NCI-H82 treated with DMSO at 0.1 percent for 48 hours (cell line): ENCODE results near the gene SLC16A2.
"Not testable (repeated sequence)": the region's sequence is repeated elsewhere in the genome, so short reads cannot be mapped to it uniquely, and the experiment has no call there.

Experiments used
- DNase-seq: peaks from one replicate; lab custom pipeline; 2025; ENCODE audit not compliant: unreplicated experiment; lab: John Stamatoyannopoulos, UW

The SLC16A2 gene

DNA sequence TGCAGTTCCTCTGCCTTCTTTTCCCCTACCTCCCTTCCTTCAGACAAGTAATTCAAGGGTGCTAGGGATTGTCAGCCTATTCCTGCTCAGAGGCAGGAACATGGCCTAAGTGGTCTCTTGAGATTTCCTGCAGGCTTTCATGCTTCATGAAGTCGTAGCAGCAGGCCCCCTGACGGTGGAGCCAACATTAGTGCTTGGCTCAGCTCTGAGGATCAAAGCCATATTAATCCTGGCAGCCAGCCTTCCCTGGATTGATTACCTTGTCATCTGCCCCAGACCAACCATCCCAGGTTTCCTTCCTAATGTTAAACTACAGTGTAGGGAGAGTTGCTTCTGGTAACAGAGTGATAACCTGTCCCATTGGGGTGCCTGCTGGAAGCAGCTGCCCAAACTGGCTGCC, 84.1 kb downstream of the SLC16A2 start:
- DNase-seq = peak; percentile 34

DNA sequence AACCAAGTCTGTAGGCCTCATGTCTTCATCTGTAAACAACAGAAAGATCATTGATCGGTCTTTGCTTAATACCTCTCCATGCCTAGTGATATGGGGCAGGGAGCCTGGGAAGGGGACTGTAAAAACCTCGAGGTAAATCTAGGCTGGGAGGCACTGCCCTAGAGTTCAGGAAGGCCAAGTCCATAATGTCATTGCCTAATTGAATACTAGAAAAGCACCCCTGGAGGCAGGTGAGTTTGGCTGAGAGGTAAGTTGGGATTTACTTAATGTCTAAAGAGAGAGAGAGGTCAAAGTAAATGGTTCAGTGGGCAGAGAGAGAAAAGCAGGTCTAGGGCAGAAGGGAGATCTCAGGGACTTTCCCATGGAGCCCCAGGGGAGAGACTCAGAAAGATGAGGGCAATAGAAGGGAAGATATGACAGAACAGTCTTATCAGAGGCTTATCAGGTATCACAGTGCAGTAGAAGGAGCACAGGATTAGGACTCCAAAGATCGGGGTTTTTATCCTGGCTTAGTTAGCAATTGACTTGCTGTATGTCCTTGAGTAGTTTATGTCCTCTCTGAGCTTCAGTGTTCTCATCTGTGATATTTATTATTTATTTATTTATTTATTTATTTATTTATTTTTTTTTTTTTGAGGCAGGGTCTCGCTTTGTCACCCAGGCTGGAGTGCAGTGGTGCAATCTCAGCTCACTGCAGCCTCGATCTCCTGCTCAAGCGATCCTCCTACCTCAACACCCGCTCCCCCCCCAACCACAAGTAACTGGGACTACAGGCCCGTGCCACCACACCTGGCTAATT, 85.2 kb downstream of the SLC16A2 start:
- no peak for DNase-seq

DNA sequence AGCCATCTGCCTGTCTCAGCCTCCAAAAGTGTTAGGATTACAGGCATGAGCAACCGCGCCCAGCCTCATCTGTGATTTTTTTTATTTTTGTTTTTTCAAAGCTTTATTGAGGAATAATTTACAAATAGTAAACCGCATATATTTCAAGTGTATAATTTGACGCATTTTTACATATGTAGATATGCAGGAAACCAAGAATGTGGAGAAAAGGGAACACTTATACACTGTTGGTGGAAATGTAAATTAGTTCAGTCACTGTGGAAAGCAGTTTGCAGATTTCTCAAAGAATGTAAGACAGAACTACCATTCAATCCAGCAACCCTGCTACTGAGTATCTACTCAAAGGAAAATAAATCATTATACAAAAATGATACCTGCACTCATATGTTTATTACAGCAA, 85.9 kb downstream of the SLC16A2 start:
- no peak for DNase-seq

DNA sequence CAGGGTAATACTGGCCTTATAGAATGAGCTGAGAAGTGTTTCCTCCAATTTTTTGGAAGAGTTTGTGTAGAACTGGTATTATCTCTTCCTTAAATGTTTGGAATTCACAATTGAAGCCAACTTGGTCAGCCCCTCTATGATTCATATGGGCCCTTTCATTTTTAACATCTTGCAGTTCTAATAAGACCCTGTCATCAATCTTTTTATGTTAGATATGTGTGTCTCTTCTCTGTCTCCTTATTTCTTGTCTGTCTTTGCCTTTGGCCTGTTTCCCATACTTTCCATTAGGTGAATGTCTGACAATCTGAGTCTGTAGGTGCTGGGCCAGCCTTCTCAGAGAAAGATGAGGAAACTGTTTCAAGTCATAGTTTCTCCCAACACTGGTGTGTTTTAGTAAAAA, 88.7 kb downstream of the SLC16A2 start:
- no peak for DNase-seq

DNA sequence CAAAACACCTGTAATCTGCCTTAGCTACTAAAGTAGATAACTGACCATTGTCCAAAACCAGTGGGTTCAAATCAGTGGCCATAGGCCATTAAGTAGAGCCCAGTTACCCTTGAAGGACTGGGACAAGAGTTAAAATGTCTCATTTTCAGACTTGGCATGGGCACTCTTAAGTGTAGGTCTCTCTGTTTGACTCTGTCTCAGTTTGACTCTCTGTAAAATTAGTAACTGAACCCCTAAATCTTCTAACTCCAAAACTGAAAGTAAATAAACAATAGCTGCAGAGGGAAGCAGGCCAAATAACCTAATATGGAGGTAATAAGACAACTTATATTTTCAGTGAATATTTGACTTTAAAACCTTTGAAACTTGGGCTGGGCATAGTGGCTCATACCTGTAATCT, 89.1 kb downstream of the SLC16A2 start:
- no peak for DNase-seq

DNA sequence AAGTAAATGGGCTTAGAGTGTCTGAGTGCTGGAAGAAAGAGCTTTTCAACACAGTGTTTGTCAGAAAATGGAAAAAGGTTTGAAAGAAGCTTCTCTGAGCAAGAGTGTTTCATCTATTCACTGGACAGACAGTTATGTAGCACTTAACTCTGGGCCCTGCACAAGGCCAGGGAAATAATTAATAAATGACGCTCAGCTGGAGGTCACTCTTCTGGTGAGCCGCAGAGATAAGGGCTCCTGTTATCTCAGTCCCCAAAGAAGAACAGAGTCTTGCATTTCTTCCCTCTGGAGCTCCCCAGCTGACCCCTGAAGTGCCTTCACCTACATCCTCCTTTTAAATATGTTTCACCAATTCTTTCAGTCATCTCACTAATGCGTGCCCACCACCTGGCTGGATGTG, 90.4 kb downstream of the SLC16A2 start:
- DNase-seq = no peak

DNA sequence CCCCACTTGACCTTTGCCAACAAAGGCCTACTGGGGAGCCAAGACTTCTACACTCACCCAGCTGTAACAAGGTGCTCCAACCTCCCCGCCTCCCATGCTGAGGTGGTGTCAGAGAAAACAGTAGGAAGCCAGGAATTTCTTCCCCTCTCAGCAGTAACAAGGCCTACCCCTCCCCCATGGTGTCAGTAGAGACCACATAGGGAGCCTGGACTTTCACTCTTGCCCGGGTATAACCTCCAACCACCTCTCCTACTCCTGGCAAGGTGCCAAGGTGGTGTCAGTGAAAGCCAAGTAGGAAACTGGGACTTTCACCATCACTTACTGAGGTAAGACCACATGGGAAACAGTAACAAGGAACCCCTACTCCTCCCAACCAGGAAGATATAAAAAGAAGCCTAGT, 93.1 kb downstream of the SLC16A2 start:
- no peak for DNase-seq

DNA sequence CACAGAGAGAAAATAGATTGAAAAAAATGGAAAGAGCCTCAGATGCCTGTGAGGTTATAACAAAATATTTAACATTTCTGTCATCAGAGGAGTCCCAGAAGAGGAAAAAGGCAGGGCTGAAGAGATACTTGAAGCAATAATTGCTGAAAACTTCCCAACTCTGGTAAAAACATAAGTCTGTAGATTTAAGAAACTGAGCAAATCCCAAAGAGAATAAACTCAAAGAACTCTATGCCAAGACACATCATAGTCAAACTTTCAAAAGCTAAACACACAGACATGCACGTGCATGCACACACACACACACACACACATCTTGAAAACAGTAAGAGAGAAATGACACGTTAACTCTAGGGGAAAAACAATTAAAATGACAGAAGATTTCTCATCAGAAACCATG, 94.1 kb downstream of the SLC16A2 start:
- no peak for DNase-seq

DNA sequence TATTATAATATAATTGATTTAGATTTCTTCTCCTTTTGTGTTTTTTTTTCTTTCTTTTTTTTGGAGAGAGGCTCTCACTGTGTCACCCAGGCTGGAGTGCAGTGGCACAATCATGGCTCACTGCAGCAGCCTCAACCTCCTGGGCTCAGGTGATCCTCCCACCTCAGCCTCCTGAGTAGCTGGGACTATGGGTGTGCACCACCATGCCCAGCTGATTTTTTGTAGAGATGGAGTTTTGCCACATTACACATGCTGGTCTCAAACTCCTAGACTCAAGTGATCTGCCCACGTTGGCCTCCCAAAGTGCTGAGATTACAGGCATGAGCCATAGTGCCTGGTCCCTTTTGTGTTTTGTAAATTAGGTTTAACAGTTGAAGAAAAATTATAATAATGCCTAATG, 94.7 kb downstream of the SLC16A2 start:
- DNase-seq = not testable (repeated sequence)

DNA sequence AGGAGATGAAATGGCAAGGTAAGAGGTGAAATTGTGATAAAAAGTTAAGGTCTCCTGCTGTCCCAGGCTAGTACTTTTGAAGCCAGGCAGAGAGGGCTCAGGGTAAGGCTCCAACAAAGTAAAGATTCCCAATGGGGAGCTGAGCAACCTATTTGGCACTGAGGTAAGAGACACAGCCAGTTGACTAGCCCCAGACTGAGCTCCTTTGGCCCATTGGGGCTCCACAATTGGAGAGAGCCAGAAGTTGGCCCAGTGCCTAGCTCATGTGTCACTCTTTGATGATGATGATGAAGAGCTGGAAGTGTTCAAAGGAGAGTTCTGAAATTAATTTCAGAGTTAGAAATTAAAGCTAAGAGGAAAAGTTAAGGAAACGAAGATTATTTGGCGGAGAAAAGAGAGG, 98.6 kb downstream of the SLC16A2 start:
- no peak for DNase-seq

DNA sequence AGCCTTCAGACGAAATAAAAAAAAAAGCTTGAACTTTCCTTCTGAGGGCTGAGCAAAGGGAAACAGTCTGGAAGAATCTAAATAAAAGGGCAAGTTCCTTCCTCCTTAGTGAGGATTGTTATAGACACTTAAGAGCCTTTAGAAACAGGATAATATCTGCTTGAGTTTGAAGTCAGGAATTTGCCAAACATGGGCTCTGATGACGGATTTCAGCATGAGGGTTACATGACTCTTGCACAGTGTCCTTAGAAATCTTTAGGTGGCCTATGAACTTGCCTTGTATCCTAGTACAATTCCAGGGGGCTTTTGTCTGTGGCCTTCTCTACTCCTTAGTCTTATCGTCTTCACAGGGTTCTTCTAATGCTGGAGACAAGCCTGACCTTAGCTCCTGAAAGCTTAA, 99.0 kb downstream of the SLC16A2 start:
- DNase-seq = no peak

DNA sequence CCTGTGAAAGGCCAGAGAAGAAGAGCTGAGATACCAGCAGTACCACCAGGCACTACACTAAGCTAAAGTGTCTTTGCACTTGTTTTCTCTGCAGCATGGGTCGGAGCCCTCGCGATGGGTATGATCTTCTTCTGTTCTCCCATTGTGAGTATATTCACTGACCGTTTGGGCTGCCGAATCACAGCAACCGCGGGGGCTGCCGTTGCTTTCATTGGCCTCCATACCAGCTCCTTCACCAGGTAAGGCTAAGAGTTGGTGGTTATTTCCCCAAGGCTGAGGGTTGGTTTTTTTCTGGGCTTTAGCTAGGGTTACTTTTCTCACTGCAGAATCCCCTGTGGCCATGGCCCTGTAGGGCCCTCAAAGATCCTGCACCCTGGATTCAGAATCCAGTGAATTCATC, 99.6 kb downstream of the SLC16A2 start:
- DNase-seq = no peak

DNA sequence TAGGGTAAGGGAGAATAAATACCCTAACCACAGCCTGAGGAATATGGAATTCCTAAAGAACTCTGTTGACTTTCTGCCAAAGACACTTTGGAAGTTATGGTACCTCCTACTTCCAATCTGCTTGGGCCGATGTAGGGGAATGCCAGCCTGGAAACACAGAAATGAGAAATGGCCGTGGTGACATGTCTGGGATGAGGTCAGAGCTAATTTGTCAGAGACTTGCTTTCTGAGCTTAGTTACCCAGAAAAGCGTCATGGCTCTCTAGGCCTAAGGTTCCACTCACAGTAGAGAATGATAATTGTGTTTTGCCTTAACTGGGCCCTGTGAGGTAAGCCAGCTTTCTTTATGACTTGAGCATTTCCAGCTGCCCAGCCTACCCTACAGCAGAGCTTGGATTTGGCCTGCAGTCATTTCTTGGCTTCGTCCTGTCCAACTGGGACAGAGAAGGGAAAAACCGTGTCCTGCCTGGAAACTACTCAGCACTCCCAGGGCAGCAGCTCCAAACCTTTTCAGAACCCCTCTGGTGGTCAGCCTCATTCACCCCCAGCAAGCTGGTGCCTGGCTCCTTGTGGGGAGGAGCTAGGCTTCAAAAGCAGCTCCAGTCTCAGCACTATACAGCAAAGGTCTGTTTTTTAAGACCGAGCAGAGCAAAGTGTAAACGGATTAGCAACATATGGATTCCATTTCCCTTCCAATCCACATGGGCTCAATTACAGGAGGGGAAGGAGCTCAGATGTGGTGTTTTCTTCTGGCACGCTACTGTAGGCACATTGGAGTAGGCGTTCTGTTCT, 100.9 kb downstream of the SLC16A2 start:
- peak; percentile 24 for DNase-seq

DNA sequence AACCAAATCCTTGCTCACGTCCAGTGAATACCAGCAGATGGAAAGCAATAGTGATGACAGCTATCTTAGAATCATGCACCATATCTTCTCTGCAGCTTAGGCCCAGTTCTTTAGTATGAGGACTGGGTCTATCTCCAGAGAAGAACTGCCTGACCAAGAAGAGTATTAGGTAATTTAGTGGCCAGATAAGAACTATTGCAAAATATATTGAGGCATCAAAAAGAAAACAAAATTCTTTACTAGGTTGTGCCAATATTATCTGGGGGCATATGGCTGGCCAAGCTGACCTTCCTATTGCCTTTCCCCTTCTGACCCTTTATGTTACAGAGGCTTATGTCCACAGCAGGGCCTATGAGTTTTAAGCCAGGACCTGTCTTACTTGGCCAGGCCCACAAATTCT, 101.9 kb downstream of the SLC16A2 start:
- no peak for DNase-seq

DNA sequence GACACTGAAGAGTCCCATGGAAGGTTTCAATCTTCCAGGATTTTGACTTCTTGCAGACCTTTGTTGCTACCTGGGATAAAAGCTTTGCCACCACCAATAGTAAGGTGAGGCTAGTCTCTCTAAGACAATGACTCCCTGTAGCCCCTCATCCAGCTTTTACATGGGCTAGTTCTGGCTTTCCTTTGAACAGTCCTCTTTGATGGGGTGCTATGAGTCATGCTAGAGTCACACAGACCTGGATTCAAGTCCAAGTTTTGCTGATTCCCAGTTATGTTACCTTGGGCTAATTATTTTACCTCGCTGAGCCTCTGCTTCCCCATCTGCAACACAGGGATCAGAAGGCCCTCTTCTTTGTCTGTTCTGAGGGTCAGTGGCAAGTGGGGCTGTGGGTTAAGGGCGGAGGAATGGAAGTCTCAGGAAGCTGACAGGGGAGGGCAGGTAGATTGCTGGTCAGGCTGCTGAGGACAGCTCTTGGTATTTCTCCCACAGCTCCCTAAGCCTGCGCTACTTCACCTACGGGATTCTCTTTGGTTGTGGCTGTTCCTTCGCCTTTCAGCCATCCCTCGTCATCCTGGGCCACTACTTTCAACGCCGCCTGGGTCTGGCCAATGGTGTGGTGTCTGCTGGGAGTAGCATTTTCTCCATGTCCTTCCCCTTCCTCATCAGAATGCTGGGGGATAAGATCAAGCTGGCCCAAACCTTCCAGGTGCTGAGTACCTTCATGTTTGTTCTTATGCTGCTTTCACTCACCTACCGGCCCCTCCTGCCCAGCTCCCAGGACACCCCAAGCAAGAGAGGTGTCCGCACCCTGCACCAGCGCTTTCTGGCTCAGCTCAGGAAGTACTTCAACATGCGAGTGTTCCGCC, 102.8 kb downstream of the SLC16A2 start:
- no peak for DNase-seq

DNA sequence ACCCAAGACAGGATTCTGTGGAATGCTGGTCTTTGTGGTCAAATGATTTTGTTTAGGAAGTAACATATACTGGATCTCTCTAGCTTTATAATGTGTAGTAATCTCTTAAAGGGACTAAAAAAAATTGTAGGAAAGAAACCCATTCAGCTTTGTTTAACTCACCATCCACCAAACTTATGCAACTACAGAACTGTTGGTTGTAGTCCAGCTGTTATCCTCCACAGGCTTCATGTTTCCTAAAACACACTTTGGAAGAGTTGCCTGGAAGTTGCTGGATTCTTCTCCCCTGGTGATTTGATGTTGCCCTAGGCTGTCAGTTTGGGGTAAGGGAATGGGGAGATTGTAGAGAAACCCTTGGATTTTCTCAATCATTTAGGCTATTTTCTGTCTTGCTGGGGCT, 103.8 kb downstream of the SLC16A2 start:
- no peak for DNase-seq

DNA sequence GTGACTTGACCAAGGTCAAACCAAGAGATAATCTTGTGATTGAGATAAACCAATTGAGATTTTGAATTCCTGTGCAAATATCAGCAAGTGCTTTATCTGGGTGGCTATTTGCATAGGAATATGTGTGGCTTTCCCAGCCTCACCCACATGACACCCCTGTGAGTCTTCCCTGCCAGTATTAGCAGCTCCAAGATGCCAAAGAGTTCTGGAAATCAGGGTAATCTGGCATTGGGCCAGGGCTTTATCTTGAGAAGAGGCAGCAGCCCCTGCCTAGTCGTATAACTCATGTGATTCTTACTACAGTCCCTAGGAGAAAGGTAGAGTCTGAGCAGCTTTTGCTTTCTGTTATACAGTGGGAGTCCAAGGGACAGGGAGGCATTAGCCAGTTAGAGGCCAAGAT, 105.5 kb downstream of the SLC16A2 start:
- DNase-seq = no peak

DNA sequence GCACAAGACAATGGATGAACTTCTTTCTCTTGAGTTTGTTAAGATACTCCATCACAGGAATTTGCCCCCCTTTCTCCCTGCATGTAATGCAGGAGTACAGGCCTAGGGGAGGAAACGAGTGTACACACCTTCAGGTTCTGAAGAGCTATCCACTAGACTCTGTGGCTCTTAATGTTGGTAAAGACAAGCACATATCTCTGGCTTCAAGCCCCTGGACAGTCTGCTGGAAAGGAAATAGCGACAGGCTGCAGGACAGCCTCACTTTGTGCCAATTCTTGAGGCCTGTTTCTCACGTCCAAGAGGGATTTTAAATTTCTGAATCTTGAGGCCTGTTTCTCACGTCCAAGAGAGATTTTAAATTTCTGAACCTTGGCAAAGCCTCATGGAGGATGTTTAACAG, 106.1 kb downstream of the SLC16A2 start:
- no peak for DNase-seq

DNA sequence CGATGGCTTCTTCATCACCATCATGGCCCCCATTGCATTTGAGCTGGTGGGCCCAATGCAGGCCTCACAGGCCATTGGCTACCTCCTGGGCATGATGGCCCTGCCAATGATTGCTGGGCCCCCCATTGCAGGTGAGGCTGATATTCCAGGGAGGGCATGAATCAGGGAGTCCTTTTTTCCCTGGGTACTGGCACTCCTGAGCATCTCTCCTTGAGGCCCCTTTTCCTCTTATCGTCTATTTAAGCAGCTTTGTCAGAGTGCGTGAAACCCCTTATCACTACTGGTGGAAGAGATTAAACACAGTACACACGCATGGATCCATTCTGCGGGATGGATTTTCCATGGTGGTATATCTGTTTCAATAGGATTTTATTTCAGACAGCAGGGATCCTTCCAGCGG, 108.0 kb downstream of the SLC16A2 start:
- no peak for DNase-seq

DNA sequence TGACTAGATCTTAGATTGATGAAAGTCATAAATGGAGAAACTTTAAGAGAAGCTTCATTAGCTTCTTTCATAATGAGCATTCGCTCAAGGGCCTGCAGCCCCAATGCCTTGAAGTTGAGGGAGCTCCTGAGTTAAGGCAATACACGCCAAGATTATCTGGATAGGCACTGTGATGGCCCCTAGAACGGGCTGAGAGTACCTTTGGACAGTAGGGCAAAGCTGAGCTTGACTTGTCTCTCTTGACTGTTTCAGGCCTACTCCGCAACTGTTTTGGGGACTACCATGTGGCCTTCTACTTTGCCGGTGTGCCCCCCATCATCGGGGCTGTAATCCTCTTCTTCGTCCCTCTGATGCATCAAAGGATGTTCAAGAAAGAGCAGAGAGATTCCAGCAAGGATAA, 109.8 kb downstream of the SLC16A2 start:
- DNase-seq = no peak

DNA sequence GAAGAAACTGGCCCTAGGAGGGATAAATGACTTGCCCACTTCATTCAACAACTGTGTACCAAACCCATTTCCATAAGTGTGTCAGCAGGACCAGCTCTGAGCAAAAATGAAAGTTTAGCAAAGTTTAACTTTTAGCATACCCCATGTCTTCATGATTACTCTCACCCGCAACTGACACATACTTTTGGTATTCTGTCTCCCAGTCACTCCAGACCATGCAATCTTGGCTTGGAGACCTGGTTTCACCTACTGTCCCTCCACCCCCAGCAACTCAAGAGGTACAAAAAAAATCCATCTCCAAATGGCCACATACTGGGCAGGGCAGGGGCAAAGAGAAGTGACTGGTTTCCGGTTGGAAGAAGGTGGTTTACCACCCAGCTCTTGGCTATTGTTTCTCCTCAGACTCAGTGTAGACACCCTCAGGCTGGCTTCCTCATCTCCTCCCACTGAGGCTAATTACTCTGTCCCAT, 113.3 kb downstream of the SLC16A2 start:
- DNase-seq = no peak

DNA sequence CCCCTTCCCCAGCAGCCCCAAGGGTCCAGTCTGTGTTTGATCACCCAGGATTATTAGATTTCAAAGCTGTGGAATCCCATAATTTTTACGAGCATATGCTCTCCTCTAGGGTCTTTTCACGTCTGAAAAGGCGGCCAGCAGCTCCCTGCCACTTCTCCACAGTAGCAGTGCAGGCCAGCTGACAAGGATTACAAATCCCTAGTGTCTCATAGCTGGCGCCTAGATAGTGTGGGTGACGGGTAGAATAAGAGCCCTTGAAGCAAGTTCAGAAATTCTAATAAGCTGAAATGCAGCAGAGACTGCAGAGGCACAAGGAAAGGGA, 113.8 kb downstream of the SLC16A2 start:
- DNase-seq = peak; percentile 71
